HepG2 (cell line): Measurements from ENCODE around the gene CST1. TPM values are rescaled to one million over a fixed set of nuclear protein-coding genes. Genes with fewer than 3 reads are reported as not detected.
"Not testable (repeated sequence)": the region's sequence is repeated elsewhere in the genome, so short reads cannot be mapped to it uniquely, and the experiment has no call there.

Experiments used
- ATAC-seq: fragments of 200-7000 bp; cut with Tn5 transposase; 3 replicates; pipeline ENCODE4 v1.9.1; 2020; ENCODE audit warnings: mild to moderate bottlenecking, moderate library complexity
- BruUV-seq: library from RNA; stranded (reverse); fragments of 400-500 nt; replicated peaks from 2 replicates; lab custom pipeline; 2021; lab: Mats Ljungman, UMichigan
- CTCF ChIA-PET: fragments of 300-600 bp; formaldehyde crosslinking; extraction: SDS; loops from one replicate; lab custom pipeline; 2021; ENCODE audit warnings: low total read pairs, inconsistent platforms, low intra/inter-chr PET ratio; lab: Yijun Ruan, JAX
- POLR2A ChIA-PET: fragments of 350-600 bp; sonication (Branson Sonifier 250); formaldehyde crosslinking; loops from one replicate; lab custom pipeline; 2020; ENCODE audit warnings: antibody characterized with exemption, inconsistent platforms; lab: Yijun Ruan, JAX
- DNase-seq: peaks from one replicate; pipeline ENCODE4 v3.0.0-alpha.2; 2015; ENCODE audit warnings: low spot score
- FAIRE-seq: peaks from 3 replicates; lab custom pipeline; 2011; peaks lifted over from hg19 to GRCh38; lab: Jason Lieb, UNC
- H2AFZ ChIP-seq: one replicate; pipeline ENCODE4 v1.6.1; 2011; ENCODE audit warnings: low read length, inconsistent platforms
- H3K27ac ChIP-seq: fragments of 300-600 bp; 3 replicates; pipeline ENCODE4 v1.8.0; 2011; ENCODE audit warnings: mixed run types, mild to moderate bottlenecking, mixed read lengths, low read length, inconsistent platforms; ENCODE audit not compliant: insufficient read depth; ENCODE audit errors: extremely low read length
- H3K27me3 ChIP-seq, 2 experiments: fragments of 200-600 bp in 1 of 2; 2 replicates in 1 of 2; 3 replicates in 1 of 2; pipeline versions ENCODE4 v1.6.0 to v1.8.0; 2011; ENCODE audit warnings: low read length in 2 of 2, mild to moderate bottlenecking in 2 of 2, moderate library complexity in 2 of 2, inconsistent platforms in 1 of 2; ENCODE audit not compliant: insufficient read depth in 2 of 2, control insufficient read depth in 1 of 2
- H3K36me3 ChIP-seq, 2 experiments: fragments of 200-600 bp in 1 of 2; replicated peaks in 1 of 2; 2 replicates in 1 of 2; 3 replicates in 1 of 2; pipeline versions ENCODE4 v1.5.1 to v1.8.0; 2011; ENCODE audit warnings: low read length in 2 of 2, inconsistent platforms in 1 of 2; ENCODE audit not compliant: insufficient read depth in 2 of 2, control insufficient read depth in 1 of 2
- H3K4me1 ChIP-seq: 2 replicates; pipeline ENCODE4 v1.5.1; 2012; ENCODE audit warnings: low read length, inconsistent platforms; ENCODE audit not compliant: insufficient read depth
- H3K4me2 ChIP-seq: 2 replicates; pipeline ENCODE4 v1.6.0; 2011; ENCODE audit warnings: low read depth, low read length, inconsistent platforms
- H3K4me3 ChIP-seq, 3 experiments: fragments of 200-600 bp in 1 of 3; sonication (generic), shearing (Covaris generic) in 1 of 3; replicated peaks in 1 of 3; 2 replicates each; pipeline ENCODE4 v1.5.1; 2011 to 2016; ENCODE audit warnings: low read length in 3 of 3, inconsistent platforms in 2 of 3, low read depth in 2 of 3, mild to moderate bottlenecking in 2 of 3, control low read depth in 1 of 3, mixed read lengths in 1 of 3; ENCODE audit not compliant: insufficient read depth in 1 of 3
- H3K79me2 ChIP-seq: one replicate; pipeline ENCODE4 v1.6.1; 2011; ENCODE audit warnings: low read length, inconsistent platforms; ENCODE audit not compliant: insufficient read depth
- H3K9ac ChIP-seq: 2 replicates; pipeline ENCODE4 v1.6.0; 2011; ENCODE audit warnings: mild to moderate bottlenecking, low read depth, low read length, inconsistent platforms; ENCODE audit not compliant: insufficient read depth
- H3K9me3 ChIP-seq: 2 replicates; pipeline ENCODE4 v1.5.1; 2012; ENCODE audit warnings: mild to moderate bottlenecking, low read length
- H4K20me1 ChIP-seq: 2 replicates; pipeline ENCODE4 v1.6.0; 2011; ENCODE audit warnings: inconsistent platforms, mild to moderate bottlenecking, low read length, moderate library complexity; ENCODE audit not compliant: insufficient read depth
- MED13 ChIP-seq: sonication (generic); formaldehyde crosslinking; IDR thresholded peaks from 2 replicates; pipeline ENCODE4 v1.5.0; 2020; ENCODE audit warnings: missing genetic modification reagents
- SALL1 ChIP-seq: sonication (generic); formaldehyde crosslinking; IDR thresholded peaks from 2 replicates; pipeline ENCODE4 v1.8.0; 2022; ENCODE audit warnings: mild to moderate bottlenecking, missing genetic modification reagents
- SMC3 ChIP-seq: IDR thresholded peaks from 2 replicates; pipeline ENCODE4 v1.6.1; 2011; ENCODE audit warnings: low read length, improper control_type of control experiment
- STAG1 ChIP-seq: sonication (generic); formaldehyde crosslinking; IDR thresholded peaks from 2 replicates; pipeline ENCODE4 v1.4.0; 2020; ENCODE audit warnings: missing genetic modification reagents
- XRCC5 ChIP-seq: fragments of 200-400 bp; formaldehyde crosslinking; optimal IDR thresholded peaks from 2 replicates; pipeline ENCODE3; 2017; ENCODE audit warnings: mild to moderate bottlenecking, low read length
- ZFX ChIP-seq: sonication (generic); formaldehyde crosslinking; IDR thresholded peaks from 2 replicates; pipeline ENCODE4 v1.4.0; 2020; ENCODE audit warnings: mild to moderate bottlenecking, low read depth, missing genetic modification reagents, moderate library complexity
- WGBS: methylation state at CpG from one replicate; pipeline ENCODE4 v1.1.6; 2017; ENCODE audit warnings: low lambda C conversion rate; 5-methylcytosine and 5-hydroxymethylcytosine counted together
- in situ Hi-C: cut with HindIII; loops from 2 replicates; pipeline ENCODE4 v1.10.0; 2017; ENCODE audit warnings: low pct_unique_long_range_greater_than_20kb; ENCODE audit not compliant: extremely low pct_ligation_motif_present
- intact Hi-C: fragments of 100-400 bp; cut with micrococcal nuclease; formaldehyde crosslinking; loops from one replicate; pipeline ENCODE4 v1.10.0; 2022; ENCODE audit not compliant: unreplicated experiment
- polyA plus RNA-seq, 8 experiments: library from polyadenylated mRNA; depleted of rRNA in 3 of 8; stranded (reverse) in 7 of 8; unstranded in 1 of 8; fragments of >200 nt; fragmentation: Illumina TruSeq in 4 of 8; extraction: Trizol in 4 of 8; gene quantifications; 2 replicates each; pipeline versions ENCODE4 v1.2.1 to v1.2.3, GENCODE V29; 2011 to 2016; ENCODE audit warnings: low read depth in 4 of 8, missing spikeins in 1 of 8, mixed read lengths in 1 of 8; ENCODE audit not compliant: insufficient read depth in 1 of 8
- total RNA-seq, 5 experiments: library from RNA; depleted of rRNA; stranded (reverse); fragments of >200 nt; fragmentation: Illumina TruSeq; extraction: Trizol; gene quantifications; 2 replicates each; pipeline ENCODE4 v1.2.3, GENCODE V29; 2016; ENCODE audit warnings: low read depth in 1 of 5
- TF ChIP-seq, protein P1 (sequence below): sonication (generic); formaldehyde crosslinking; IDR thresholded peaks from 2 replicates; pipeline ENCODE4 v1.5.0; 2020; ENCODE audit warnings: mild to moderate bottlenecking, missing genetic modification reagents, moderate library complexity
- TF ChIP-seq, protein P2 (sequence below), 2 experiments: sonication (generic) in 1 of 2; formaldehyde crosslinking in 1 of 2; IDR thresholded peaks; 2 replicates each; pipeline versions ENCODE4 v1.4.0 to v1.6.1; 2018 to 2020; ENCODE audit warnings: missing genetic modification reagents in 2 of 2, borderline replicate concordance in 1 of 2, low read depth in 1 of 2, mild to moderate bottlenecking in 1 of 2, missing biosample characterization in 1 of 2

The CST1 gene
- total and polyA plus RNA-seq, 2 of the 13 experiments (the other 11 are each of a cell fraction or from before 2014, with no cell fraction given), result 0.09 TPM; not detected in 1

- WGBS, result 23% methylated on average over 2 of the region's 2 CpGs
- H3K9me3 ChIP-seq, H3K4me1 ChIP-seq, BruUV-seq, H3K27me3 ChIP-seq, H3K27ac ChIP-seq, in situ Hi-C loops, H3K4me3 ChIP-seq, H3K79me2 ChIP-seq, H4K20me1 ChIP-seq, H3K36me3 ChIP-seq, H3K4me2 ChIP-seq, H2AFZ ChIP-seq, POLR2A ChIA-PET, H3K9ac ChIP-seq: not testable (repeated sequence)
- DNase-seq (peak; percentile 32), ATAC-seq (peak; percentile 99), FAIRE-seq (peak; percentile 81)
- intact Hi-C loops, result loop anchor here (5.0 kb wide), 2 partner anchors 56 to 281 kb away; no protein-coding TSS in a partner anchor
- 0 out of 2 replicates have a peak, but pooled peaks have one; percentile 26 for TF ChIP-seq MED13 (CRISPR knock-in tag)
- peak; percentile 36; the same call in 1 of the 2 replicates for TF ChIP-seq ZFX (CRISPR knock-in tag)
- TF ChIP-seq STAG1 (CRISPR knock-in tag), result peak; percentile 35
- 0 out of 2 replicates have a peak, but pooled peaks have one; percentile 16 for TF ChIP-seq SALL1 (CRISPR knock-in tag)
- TF ChIP-seq XRCC5, result peak; percentile 15
- TF ChIP-seq, protein P1, sequence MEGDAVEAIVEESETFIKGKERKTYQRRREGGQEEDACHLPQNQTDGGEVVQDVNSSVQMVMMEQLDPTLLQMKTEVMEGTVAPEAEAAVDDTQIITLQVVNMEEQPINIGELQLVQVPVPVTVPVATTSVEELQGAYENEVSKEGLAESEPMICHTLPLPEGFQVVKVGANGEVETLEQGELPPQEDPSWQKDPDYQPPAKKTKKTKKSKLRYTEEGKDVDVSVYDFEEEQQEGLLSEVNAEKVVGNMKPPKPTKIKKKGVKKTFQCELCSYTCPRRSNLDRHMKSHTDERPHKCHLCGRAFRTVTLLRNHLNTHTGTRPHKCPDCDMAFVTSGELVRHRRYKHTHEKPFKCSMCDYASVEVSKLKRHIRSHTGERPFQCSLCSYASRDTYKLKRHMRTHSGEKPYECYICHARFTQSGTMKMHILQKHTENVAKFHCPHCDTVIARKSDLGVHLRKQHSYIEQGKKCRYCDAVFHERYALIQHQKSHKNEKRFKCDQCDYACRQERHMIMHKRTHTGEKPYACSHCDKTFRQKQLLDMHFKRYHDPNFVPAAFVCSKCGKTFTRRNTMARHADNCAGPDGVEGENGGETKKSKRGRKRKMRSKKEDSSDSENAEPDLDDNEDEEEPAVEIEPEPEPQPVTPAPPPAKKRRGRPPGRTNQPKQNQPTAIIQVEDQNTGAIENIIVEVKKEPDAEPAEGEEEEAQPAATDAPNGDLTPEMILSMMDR (CRISPR knock-in tag), result peak; percentile 81
- TF ChIP-seq, protein P2, sequence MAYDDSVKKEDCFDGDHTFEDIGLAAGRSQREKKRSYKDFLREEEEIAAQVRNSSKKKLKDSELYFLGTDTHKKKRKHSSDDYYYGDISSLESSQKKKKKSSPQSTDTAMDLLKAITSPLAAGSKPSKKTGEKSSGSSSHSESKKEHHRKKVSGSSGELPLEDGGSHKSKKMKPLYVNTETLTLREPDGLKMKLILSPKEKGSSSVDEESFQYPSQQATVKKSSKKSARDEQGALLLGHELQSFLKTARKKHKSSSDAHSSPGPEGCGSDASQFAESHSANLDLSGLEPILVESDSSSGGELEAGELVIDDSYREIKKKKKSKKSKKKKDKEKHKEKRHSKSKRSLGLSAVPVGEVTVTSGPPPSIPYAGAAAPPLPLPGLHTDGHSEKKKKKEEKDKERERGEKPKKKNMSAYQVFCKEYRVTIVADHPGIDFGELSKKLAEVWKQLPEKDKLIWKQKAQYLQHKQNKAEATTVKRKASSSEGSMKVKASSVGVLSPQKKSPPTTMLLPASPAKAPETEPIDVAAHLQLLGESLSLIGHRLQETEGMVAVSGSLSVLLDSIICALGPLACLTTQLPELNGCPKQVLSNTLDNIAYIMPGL (CRISPR knock-in tag; IDR thresholded peaks at IDR 0.05; ENCODE audit: borderline replicate concordance in 1 of 2, low read depth in 1 of 2), result 0 out of 4 replicates have a peak, but pooled peaks of 1 of the 2 experiments have one; percentile 34
- peak; percentile 26; the same call in 1 of the 2 replicates for TF ChIP-seq SMC3
- CTCF ChIA-PET, result interaction anchor here (1.9 kb wide), 1 partner anchor 55 kb away, joined by 13 read pairs; no protein-coding TSS in a partner anchor
These were observed 27.0 kb downstream of the CST1 start for GRCh38 chr20:23723659-23724307.

DNA sequence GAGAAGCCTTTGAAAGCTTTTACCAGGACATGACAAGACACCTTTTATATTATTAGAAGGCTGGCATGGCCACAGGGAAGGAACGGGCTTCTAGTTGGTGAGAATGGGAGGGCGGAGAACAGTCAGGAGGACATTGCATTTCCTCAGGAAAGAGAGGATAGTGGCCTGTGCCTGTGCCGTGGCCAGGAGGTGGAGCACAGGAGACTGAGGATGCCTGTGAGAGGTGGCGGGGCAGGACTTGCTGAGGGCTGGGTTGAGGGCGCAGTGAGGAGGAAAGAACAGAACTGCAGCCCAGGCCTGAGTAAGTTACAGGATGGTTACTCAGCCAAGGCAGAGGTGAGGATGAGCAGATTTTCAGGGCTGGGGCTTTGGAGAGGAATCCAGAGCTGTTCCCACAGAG is 27.9 kb downstream of the CST1 start:
- H3K79me2 ChIP-seq, H4K20me1 ChIP-seq, H3K4me2 ChIP-seq, H3K9me3 ChIP-seq, H3K36me3 ChIP-seq, BruUV-seq, H2AFZ ChIP-seq, DNase-seq, H3K27me3 ChIP-seq, H3K27ac ChIP-seq, H3K4me1 ChIP-seq, H3K9ac ChIP-seq, FAIRE-seq, POLR2A ChIA-PET, in situ Hi-C loops, H3K4me3 ChIP-seq: not testable (repeated sequence)
- intact Hi-C loops, result loop anchor here (5.0 kb wide), 2 partner anchors 56 to 281 kb away; no protein-coding TSS in a partner anchor
- CTCF ChIA-PET, result interaction anchor here (1.9 kb wide), 1 partner anchor 54 kb away, joined by 13 read pairs; no protein-coding TSS in a partner anchor
- ATAC-seq, result peak; percentile 35
- WGBS, result 29% methylated on average over 5 of the region's 5 CpGs
